WTC11 (cell line): ENCODE measurements around the gene CSNK2B.

ENCODE experiments used
- CREM ChIP-seq: sonication (generic); formaldehyde crosslinking; IDR thresholded peaks from 2 replicates; pipeline ENCODE4 v1.8.1; 2022; ENCODE audit warnings: mild to moderate bottlenecking, missing genetic modification reagents, moderate library complexity
- FOXK1 ChIP-seq: sonication (generic); formaldehyde crosslinking; IDR thresholded peaks from 2 replicates; pipeline ENCODE4 v1.8.0; 2022; ENCODE audit warnings: mild to moderate bottlenecking, moderate library complexity, missing genetic modification reagents
- TEAD4 ChIP-seq: sonication (generic); formaldehyde crosslinking; IDR thresholded peaks from 2 replicates; pipeline ENCODE4 v1.8.0; 2022; ENCODE audit warnings: mild to moderate bottlenecking, missing genetic modification reagents
- TF ChIP-seq, protein P1 (sequence below): fragments of 200-600 bp; IDR thresholded peaks from 2 replicates; pipeline ENCODE4 v1.8.0; 2022; ENCODE audit warnings: antibody characterized with exemption
- TF ChIP-seq, protein P2 (sequence below): sonication (generic); formaldehyde crosslinking; IDR thresholded peaks from 2 replicates; pipeline ENCODE4 v1.8.1; 2023; ENCODE audit warnings: mild to moderate bottlenecking, missing genetic modification reagents, moderate library complexity

DNA sequence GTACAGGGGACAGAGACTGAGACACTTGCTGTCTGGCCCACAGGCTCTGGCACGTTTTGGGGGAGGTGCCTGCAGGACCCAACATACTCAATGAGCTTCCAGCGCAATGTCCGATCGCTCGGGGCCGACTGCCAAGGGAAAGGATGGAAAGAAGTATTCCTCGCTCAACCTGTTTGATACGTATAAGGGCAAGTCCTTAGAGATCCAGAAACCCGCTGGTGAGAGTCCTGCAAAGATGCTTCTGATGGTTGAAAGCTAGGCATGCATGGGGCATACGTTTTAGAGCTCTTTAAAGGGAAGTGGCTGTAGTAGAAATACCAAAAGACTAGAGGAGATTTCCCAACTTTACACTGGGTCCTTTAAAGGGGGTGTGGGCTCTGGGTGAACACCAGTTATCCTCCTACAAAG lies 43.2 kb upstream of the CSNK2B start:
- TF ChIP-seq, protein P1, sequence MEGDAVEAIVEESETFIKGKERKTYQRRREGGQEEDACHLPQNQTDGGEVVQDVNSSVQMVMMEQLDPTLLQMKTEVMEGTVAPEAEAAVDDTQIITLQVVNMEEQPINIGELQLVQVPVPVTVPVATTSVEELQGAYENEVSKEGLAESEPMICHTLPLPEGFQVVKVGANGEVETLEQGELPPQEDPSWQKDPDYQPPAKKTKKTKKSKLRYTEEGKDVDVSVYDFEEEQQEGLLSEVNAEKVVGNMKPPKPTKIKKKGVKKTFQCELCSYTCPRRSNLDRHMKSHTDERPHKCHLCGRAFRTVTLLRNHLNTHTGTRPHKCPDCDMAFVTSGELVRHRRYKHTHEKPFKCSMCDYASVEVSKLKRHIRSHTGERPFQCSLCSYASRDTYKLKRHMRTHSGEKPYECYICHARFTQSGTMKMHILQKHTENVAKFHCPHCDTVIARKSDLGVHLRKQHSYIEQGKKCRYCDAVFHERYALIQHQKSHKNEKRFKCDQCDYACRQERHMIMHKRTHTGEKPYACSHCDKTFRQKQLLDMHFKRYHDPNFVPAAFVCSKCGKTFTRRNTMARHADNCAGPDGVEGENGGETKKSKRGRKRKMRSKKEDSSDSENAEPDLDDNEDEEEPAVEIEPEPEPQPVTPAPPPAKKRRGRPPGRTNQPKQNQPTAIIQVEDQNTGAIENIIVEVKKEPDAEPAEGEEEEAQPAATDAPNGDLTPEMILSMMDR: no peak
- TF ChIP-seq, protein P2, sequence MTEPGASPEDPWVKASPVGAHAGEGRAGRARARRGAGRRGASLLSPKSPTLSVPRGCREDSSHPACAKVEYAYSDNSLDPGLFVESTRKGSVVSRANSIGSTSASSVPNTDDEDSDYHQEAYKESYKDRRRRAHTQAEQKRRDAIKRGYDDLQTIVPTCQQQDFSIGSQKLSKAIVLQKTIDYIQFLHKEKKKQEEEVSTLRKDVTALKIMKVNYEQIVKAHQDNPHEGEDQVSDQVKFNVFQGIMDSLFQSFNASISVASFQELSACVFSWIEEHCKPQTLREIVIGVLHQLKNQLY: no peak
- TF ChIP-seq FOXK1 (CRISPR knock-in tag): no peak
- TF ChIP-seq CREM (CRISPR knock-in tag): no peak
- TF ChIP-seq TEAD4 (CRISPR knock-in tag): no peak
